HUES64 (cell line): ENCODE data around the gene CBR4. TPM values are rescaled to one million over a fixed set of nuclear protein-coding genes. Genes with fewer than 3 reads are reported as not detected.

Experiments
- H3K27ac ChIP-seq: 2 replicates; pipeline ENCODE4 v1.7.0; 2013; ENCODE audit warnings: low read depth, low read length, inconsistent platforms
- H3K27me3 ChIP-seq: 2 replicates; pipeline ENCODE4 v1.6.1; 2013; ENCODE audit warnings: mild to moderate bottlenecking, low read length; ENCODE audit not compliant: insufficient read depth
- H3K36me3 ChIP-seq: 2 replicates; pipeline ENCODE4 v1.6.1; 2013; ENCODE audit warnings: mild to moderate bottlenecking, low read length; ENCODE audit not compliant: insufficient read depth
- H3K4me1 ChIP-seq: 2 replicates; pipeline ENCODE4 v1.6.1; 2013; ENCODE audit warnings: mild to moderate bottlenecking, low read length, moderate library complexity; ENCODE audit not compliant: insufficient read depth
- H3K4me3 ChIP-seq: 2 replicates; pipeline ENCODE4 v1.5.1; 2013; ENCODE audit warnings: mild to moderate bottlenecking, low read length, moderate library complexity
- H3K9ac ChIP-seq: 2 replicates; pipeline ENCODE4 v1.6.1; 2013; ENCODE audit warnings: mild to moderate bottlenecking, low read depth, low read length
- H3K9me3 ChIP-seq: 2 replicates; pipeline ENCODE4 v1.6.1; 2013; ENCODE audit warnings: low read depth, low read length; ENCODE audit not compliant: insufficient read depth
- WGBS: fragments of 150-250, 120-280 bp; methylation state at CpG from one replicate; pipeline ENCODE4 v1.1.7; 2013; ENCODE audit warnings: missing lambda C conversion rate; 5-methylcytosine and 5-hydroxymethylcytosine counted together
- polyA plus RNA-seq, 2 experiments: library from polyadenylated mRNA; stranded (reverse); fragments of 50-300 nt; gene quantifications; one replicate each; pipeline ENCODE4 v1.2.3, GENCODE V29; 2013

CBR4 gene
- polyA plus RNA-seq (2013, experiment 1 of 2): 14.3 TPM
- 15.8 TPM for polyA plus RNA-seq (2013, experiment 2 of 2)

DNA sequence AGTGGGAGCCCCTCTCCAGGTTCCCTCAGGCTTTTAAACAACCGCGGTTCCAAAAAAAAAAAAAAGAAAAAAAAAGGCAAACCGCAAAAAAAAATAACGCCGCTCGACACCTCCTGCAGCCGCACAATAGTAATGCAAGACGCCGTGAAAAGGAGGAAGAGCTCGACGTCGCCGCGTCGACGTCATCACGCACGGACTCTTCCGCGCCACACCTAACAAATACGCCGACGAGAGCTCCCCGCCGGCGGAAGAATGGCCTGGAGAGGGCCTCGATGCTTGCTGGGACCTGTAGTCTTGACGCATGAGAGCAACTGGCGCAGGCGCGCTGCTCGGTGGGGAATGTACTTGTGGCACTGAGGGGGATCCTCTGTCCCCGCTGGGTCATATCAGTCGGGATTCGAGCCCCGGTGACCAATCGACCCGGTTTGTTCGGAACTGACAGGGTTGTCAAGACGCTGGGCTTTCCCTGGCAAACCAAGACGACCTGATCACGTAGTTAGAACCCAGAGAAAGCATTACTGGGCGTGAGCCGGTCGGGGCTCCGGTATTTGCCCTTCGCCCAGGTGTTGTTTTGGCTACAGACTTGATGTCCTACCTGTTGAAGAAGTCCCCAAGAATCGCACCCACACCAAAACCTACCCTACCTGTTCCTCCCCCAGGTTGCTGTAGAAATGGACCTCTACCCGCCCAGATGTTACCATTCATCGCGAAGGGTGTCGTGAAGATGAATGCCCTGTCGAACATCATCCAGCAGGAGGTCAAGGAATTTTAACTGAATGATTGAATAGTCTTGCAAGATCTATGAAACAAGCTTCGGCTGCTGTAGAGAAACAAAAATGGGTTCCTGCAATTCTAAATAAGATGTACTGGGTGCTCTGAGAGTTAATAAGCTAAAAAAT, at the start of gene CBR4:
Gene CBR4 (minus strand): TSS at position 131 of the 899 bp plus-strand sequence. CDS start 166 bp downstream, outside the sequence.
- WGBS: 2% methylated on average over 54 of the region's 54 CpGs
- peaks cover 17% of the 10 kb centered on the region for H3K36me3 ChIP-seq
- H3K9me3 ChIP-seq: no peaks in the 10 kb centered on the region
- peak within 1 kb of the TSS; percentile 84 for H3K4me3 ChIP-seq
- peaks cover 23% of the 10 kb centered on the region for H3K4me1 ChIP-seq
- peak within 1 kb of the TSS; percentile 89 for H3K27ac ChIP-seq
- H3K27me3 ChIP-seq: no peaks in the 10 kb centered on the region
- H3K9ac ChIP-seq: peak within 1 kb of the TSS; percentile 97

DNA sequence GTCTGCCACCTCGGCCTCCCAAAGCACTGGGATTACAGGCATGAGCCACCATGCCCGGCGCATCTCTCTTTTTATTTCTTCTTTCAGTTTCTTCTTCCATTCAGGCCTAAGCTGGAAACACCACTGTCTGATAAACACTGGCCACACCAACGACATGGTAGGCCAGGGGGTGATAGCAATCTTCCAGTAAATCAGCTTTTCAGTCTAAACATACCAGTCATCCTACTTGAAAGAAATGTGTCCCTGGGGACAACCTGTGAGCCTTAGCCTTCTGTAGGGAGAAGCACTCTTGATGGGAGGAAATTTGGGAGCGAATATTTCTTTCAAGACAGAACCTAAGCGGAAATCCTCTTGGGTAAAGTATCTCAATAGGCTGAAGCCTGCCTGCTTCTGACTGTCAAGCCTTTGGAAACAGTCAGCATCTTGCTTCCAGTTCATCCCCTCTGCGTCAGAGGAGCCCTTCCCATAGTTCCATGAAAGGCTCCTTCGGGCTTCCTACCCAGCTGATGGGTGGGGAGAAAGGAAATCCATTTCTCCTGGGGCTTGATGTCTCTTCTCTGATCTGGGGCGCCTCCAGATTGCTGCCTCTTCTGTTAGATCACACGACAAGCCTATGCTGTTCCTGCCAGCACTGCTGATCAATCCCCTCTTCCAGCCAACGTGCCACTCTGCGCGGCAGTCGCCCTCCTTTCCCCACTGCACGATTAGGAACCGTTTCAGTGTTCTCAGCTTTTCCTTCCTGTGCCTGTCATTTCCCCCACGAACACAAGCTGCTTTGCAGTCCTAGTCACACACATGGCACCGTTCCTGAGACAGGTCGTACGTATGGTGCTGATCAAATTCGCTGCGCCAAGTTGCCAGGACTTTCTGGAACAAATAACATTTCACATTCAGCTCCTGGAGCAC, 49.5 kb upstream of the CBR4 start:
- Histone ChIP-seq H3K9me3 (no peaks in the 10 kb centered on the region), H3K36me3 (no peaks in the 10 kb centered on the region), H3K9ac (no peak overlapping the region), H3K27ac (no peak overlapping the region), H3K4me1 (no peaks in the 10 kb centered on the region), H3K4me3 (no peak overlapping the region), H3K27me3 (no peaks in the 10 kb centered on the region)
- WGBS: 91% methylated on average over 22 of the region's 22 CpGs

DNA sequence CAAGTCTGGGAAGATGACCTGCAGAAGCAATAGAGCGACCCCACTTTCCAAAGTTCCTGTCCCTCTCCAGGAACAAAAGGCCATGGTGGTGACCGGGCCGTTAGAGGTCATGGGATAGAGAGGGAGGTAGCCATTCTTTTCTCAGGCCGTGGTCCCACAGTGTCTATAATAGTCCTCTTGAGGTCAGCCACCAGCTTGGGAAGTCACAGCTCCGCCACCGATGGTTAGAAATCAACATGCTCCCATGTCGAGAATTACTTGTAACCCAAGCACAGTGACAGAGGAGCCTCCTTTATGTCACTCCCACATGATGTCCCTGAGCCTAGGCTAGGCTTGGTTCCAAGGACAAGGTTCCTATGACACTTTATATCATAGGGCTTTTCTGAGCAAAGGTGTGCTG, 48.3 kb upstream of the CBR4 start:
- no peak overlapping the region for H3K4me3 ChIP-seq
- no peaks in the 10 kb centered on the region for H3K4me1 ChIP-seq
- WGBS: 95% methylated on average over 7 of the region's 7 CpGs
- H3K27me3 ChIP-seq: no peaks in the 10 kb centered on the region
- H3K9me3 ChIP-seq: no peaks in the 10 kb centered on the region
- no peaks in the 10 kb centered on the region for H3K36me3 ChIP-seq
- no peak overlapping the region for H3K27ac ChIP-seq
- H3K9ac ChIP-seq: no peak overlapping the region

DNA sequence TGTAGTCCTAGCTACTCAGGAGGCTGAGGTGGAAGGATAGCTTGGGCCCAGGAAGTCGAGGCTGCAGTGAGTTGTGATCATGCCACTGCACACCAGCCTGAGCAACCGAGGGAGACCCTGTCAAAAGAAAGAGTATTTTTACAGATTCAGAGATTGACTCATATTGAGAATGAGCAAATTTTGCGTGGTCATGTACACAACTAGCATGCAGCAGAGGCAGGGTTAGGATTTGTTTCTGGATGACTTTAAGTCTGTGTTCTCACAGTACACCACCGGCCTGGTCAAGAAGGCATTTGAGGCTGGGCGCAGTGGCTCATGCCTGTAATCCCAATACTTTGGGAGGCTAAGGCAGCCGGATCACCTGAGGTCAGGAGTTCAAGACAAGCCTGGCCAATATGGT, 44.8 kb upstream of the CBR4 start:
- WGBS: 86% methylated on average over 6 of the region's 6 CpGs
- no peaks in the 10 kb centered on the region for H3K36me3 ChIP-seq
- peaks cover 8% of the 10 kb centered on the region; the same call in 1 of the 2 replicates for H3K4me1 ChIP-seq
- no peaks in the 10 kb centered on the region for H3K27me3 ChIP-seq
- no peak overlapping the region for H3K27ac ChIP-seq
- H3K4me3 ChIP-seq: no peak overlapping the region
- H3K9me3 ChIP-seq: no peaks in the 10 kb centered on the region
- H3K9ac ChIP-seq: no peak overlapping the region

DNA sequence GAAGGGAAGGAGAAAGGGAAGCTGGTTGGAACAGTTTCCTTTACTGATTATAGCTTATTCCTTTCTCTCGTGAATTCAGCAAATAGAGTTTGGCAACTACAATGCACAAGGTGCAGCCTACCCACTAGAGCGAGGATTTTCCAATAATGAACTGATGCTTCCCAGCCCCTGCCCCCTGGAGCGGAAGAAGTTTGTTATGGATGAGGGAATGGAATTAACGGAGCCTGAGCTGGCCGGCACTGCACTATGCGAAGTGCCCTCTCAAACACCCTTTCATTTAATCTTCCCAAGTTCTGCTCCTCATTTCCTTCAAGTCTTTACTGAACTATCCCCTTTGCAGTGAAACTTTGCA, 42.5 kb upstream of the CBR4 start:
- H3K27ac ChIP-seq: no peak overlapping the region
- H3K9me3 ChIP-seq: no peaks in the 10 kb centered on the region
- no peaks in the 10 kb centered on the region for H3K27me3 ChIP-seq
- H3K4me3 ChIP-seq: no peak overlapping the region
- no peak overlapping the region for H3K9ac ChIP-seq
- H3K4me1 ChIP-seq: peaks cover 8% of the 10 kb centered on the region; the same call in 1 of the 2 replicates
- WGBS: 86% methylated on average over 6 of the region's 6 CpGs
- no peaks in the 10 kb centered on the region for H3K36me3 ChIP-seq

DNA sequence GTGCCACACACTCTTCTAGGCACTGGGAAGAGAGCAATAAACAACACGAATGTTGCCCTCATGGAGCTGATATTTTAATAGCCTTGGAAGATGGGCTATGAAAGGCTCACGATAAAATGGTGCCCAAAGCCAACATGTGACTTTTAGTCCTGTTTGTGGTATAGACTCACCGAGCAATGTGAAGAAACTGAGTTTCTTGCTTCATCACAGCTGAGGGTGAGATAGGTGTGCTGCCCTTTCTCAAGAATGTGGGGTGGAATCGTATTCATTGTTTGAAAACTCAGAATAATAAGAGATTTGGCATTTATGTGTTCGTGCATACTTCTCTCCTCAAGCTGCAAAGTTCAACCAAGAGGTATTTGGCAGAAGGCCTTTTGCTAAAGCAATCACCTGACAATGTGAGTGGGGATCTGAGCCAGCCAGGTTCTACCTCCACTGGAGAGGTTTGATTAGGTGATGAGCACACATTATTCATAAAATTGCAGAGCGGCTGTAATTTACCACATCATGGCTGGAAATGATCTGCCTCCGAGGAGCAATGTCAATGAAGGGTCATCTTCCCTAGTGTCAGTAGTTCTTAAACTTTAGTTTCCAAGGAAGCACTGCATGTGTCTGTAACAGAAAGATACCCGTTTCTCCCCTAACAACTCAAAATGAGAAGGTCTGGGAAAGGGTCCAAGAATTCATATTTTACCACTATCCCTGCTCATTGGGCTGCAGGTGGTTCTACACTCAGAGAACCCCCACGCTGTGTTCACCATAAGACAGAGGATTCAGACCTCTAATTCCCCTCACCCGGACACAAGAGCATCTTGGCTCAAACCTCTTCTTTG, 41.9 kb upstream of the CBR4 start:
- Histone ChIP-seq H3K36me3 (no peaks in the 10 kb centered on the region), H3K4me3 (no peak overlapping the region), H3K9me3 (no peaks in the 10 kb centered on the region), H3K9ac (no peak overlapping the region), H3K27ac (no peak overlapping the region), H3K4me1 (peaks cover 8% of the 10 kb centered on the region; the same call in 1 of the 2 replicates), H3K27me3 (no peaks in the 10 kb centered on the region)
- 90% methylated on average over 10 of the region's 10 CpGs for WGBS

DNA sequence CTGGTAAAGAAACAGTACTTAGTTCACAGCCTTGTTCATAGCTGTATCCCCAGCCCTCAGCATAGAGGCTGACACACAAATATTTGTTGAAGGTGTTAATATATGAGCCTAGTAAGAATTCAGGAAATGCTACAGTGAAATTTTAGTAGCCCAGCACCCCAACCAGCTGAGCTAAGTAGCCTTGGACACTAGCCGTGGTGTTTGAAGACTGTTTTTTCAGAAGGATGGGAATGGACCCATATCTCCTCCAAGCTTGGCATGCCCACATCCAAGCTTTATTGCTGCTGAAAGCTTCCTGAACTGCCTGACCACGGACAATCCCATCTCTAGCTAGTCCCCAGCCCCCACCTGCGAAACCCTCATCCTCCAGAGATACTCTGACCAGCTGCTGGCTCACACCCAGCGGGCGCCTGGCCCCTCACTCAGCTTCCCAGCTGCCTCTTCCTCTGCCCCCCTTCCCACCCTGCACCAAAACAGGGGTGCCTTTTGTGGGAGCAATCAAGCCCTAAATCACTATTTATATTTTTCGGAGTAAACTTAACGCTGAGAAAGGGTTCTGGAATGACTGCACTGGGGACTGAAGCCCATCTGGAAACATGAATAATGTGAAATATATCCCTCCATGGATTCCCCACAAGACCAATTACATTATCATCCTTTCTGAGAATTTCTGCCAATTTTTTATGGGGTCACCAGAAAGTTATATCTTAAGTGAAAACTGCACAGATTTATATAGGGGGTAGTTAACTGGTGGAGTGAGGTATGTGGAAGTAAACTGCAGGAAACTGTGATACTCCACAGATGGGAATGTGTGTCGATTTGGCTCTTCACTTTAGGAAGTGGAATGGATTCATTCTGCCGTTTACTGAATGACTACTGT, 41.1 kb upstream of the CBR4 start:
- Histone ChIP-seq H3K27ac (no peak overlapping the region), H3K27me3 (no peaks in the 10 kb centered on the region), H3K9me3 (no peaks in the 10 kb centered on the region), H3K9ac (no peak overlapping the region), H3K4me1 (peaks cover 10% of the 10 kb centered on the region; the same call in 1 of the 2 replicates), H3K4me3 (no peak overlapping the region), H3K36me3 (no peaks in the 10 kb centered on the region)
- WGBS: 90% methylated on average over 9 of the region's 9 CpGs

DNA sequence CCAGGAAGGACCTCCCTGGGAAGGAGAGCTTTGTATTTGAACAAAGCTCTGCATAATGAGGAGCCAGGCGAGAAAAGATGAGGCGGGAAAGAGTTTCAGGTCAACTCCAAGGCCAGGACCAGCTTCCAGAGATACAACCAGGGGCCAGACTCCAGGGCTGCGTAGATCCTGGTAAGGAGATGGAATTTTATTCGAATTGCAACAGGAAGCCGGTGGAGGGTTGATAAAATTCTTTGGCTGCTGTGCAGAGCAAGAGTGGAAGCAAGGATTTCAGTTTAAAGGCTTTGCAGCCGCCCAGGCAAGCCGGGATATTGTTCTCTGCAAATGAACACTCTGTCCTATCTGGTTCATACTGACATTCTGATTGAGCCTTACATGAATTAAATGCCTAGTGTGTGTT, 40.2 kb upstream of the CBR4 start:
- WGBS: 87% methylated on average over 7 of the region's 7 CpGs
- Histone ChIP-seq H3K36me3 (no peaks in the 10 kb centered on the region), H3K9ac (no peak overlapping the region), H3K27me3 (no peaks in the 10 kb centered on the region), H3K9me3 (no peaks in the 10 kb centered on the region), H3K27ac (no peak overlapping the region), H3K4me3 (no peak overlapping the region), H3K4me1 (peaks cover 12% of the 10 kb centered on the region; the same call in 1 of the 2 replicates)

DNA sequence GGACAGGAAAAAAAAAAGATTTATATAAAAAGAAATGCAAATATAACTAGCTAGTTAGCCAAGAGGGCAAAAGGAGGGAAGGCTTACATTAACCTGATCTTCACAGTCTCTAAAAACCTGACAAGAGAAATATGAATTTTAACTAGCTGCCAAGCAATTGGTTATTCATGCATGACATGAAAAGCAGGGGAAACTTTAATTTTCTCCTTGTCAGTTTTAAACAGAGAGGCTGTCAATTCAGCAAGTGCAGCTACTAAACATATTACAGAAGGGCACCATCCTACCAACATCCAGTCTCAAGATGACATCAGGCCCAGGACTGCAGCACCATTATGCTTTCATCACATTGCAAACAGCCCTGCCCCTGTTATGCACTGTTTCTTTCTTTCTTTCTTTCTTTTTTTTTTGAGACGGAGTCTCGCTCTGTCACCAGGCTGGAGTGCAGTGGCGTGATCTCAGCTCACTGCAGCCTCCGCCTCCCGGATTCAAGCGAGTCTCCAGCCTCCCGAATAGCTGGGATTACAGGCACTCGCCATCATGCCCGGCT, 38.9 kb upstream of the CBR4 start:
- Histone ChIP-seq H3K27ac (no peak overlapping the region), H3K9me3 (no peaks in the 10 kb centered on the region), H3K36me3 (no peaks in the 10 kb centered on the region), H3K4me3 (no peak overlapping the region), H3K4me1 (peaks cover 12% of the 10 kb centered on the region; the same call in 1 of the 2 replicates), H3K9ac (no peak overlapping the region), H3K27me3 (no peaks in the 10 kb centered on the region)
- WGBS: 94% methylated on average over 9 of the region's 9 CpGs

DNA sequence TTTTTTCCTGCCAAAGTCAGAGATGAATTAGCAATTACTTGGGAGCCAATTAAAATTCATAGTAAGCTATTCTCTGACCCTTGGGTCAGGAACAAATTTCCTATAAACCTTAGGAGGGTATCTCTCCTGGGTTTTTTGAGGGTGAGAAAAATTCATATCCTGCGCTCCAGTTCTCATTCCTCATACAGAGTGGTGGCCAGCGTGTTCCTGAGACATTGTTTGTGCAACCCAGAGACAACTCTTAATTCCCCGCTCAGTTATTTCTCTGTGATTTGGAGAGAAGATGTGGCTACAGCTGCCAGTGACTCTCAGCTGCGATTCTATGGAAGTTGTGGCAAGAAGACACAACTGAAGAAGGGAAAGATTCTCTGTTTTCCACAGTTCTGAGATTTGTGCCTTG, 37.9 kb upstream of the CBR4 start:
- Histone ChIP-seq H3K4me1 (peaks cover 12% of the 10 kb centered on the region; the same call in 1 of the 2 replicates), H3K4me3 (no peak overlapping the region), H3K27ac (no peak overlapping the region), H3K9me3 (no peaks in the 10 kb centered on the region), H3K9ac (no peak overlapping the region), H3K27me3 (no peaks in the 10 kb centered on the region), H3K36me3 (no peaks in the 10 kb centered on the region)
- WGBS: 96% methylated on average over 4 of the region's 4 CpGs
